ENCODE results near the gene SUSD3. TPM values are rescaled to one million over a fixed set of nuclear protein-coding genes. Genes with fewer than 3 reads are reported as not detected.

The SUSD3 gene
- total RNA-seq, 2 donors from 2014 or later: 53.1 to 56.8 TPM

Other genes with a start within 250 kb of the SUSD3 start
- 10 to 100 TPM; 10.7 to 10.8 TPM for gene ZNF484, start 180.7 kb upstream of the SUSD3 start, total RNA-seq
- gene FGD3, start 111.2 kb upstream of the SUSD3 start, total RNA-seq: 10 to 100 TPM; 66.2 to 72.9 TPM
- 10 to 100 TPM; 65.7 to 70.0 TPM for gene CARD19, start 37.5 kb downstream of the SUSD3 start, total RNA-seq
- 100 to 1,000 TPM; 121 to 124 TPM for gene NINJ1, start 75.5 kb downstream of the SUSD3 start, total RNA-seq
- 1 to 10 TPM in 1 of 2 donors, under 1 TPM in 1; 0.70 to 1.1 TPM for gene WNK2, start 125.4 kb downstream of the SUSD3 start, total RNA-seq